Karpas-422 (cell line): Measurements from ENCODE around the gene PACS2. TPM values are rescaled to one million over a fixed set of nuclear protein-coding genes. Genes with fewer than 3 reads are reported as not detected.

Experiments used
- DNase-seq: peaks from one replicate; pipeline ENCODE4 v3.0.0-alpha.2; 2015
- H2AFZ ChIP-seq: fragments of 200-600 bp; sonication (generic); 2 replicates; pipeline ENCODE4 v1.6.1; 2014; ENCODE audit warnings: antibody characterized with exemption, low read length, mixed read lengths
- H3K27ac ChIP-seq: fragments of 200-600 bp; sonication (generic); 2 replicates; pipeline ENCODE4 v1.5.1; 2014; ENCODE audit warnings: mild to moderate bottlenecking, low read length, moderate library complexity
- H3K27me3 ChIP-seq: fragments of 200-600 bp; sonication (generic); 2 replicates; pipeline ENCODE4 v1.6.1; 2014; ENCODE audit warnings: low read length, mixed read lengths
- H3K36me3 ChIP-seq: fragments of 200-600 bp; sonication (generic); 2 replicates; pipeline ENCODE4 v1.6.1; 2014; ENCODE audit warnings: low read length, mixed read lengths; ENCODE audit not compliant: insufficient read depth
- H3K4me1 ChIP-seq: fragments of 200-600 bp; sonication (generic); 2 replicates; pipeline ENCODE4 v1.6.1; 2014; ENCODE audit warnings: mild to moderate bottlenecking, low read length, mixed read lengths
- H3K4me2 ChIP-seq: fragments of 200-600 bp; sonication (generic); 2 replicates; pipeline ENCODE4 v1.6.1; 2014; ENCODE audit warnings: low read length, low read depth, mild to moderate bottlenecking; ENCODE audit not compliant: poor library complexity, severe bottlenecking
- H3K4me3 ChIP-seq: fragments of 200-600 bp; sonication (generic); 2 replicates; pipeline ENCODE4 v1.5.1; 2014; ENCODE audit warnings: mild to moderate bottlenecking, antibody characterized with exemption, low read length, mixed read lengths
- H3K79me2 ChIP-seq: fragments of 200-600 bp; sonication (generic); 2 replicates; pipeline ENCODE4 v1.6.1; 2014; ENCODE audit warnings: mild to moderate bottlenecking, low read length, mixed read lengths
- H3K9ac ChIP-seq: fragments of 200-600 bp; sonication (generic); 2 replicates; pipeline ENCODE4 v1.6.0; 2014; ENCODE audit warnings: low read length
- H3K9me2 ChIP-seq: fragments of 200-600 bp; sonication (generic), shearing (Covaris generic); replicated peaks from 2 replicates; pipeline ENCODE4 v1.6.0; 2014; ENCODE audit warnings: mild to moderate bottlenecking, low read length, moderate library complexity; ENCODE audit not compliant: insufficient read depth
- H3K9me3 ChIP-seq: fragments of 300-700, 200-600 bp; sonication (generic); 2 replicates; pipeline ENCODE4 v1.6.1; 2014; ENCODE audit warnings: low read length, mixed read lengths
- H4K20me1 ChIP-seq: fragments of 200-600 bp; sonication (generic); 2 replicates; pipeline ENCODE4 v1.6.1; 2014; ENCODE audit warnings: mild to moderate bottlenecking, antibody characterized with exemption, low read length, low read depth; ENCODE audit not compliant: insufficient read depth
- total RNA-seq: library from RNA; depleted of rRNA; stranded (reverse); fragments of >200 nt; shearing (Covaris generic); gene quantifications from 2 replicates; pipeline ENCODE4 v1.2.3, GENCODE V29; 2014; ENCODE audit warnings: low replicate concordance

PACS2 gene
- total RNA-seq, 1 experiment from 2014 or later, result 32.4 TPM

DNA sequence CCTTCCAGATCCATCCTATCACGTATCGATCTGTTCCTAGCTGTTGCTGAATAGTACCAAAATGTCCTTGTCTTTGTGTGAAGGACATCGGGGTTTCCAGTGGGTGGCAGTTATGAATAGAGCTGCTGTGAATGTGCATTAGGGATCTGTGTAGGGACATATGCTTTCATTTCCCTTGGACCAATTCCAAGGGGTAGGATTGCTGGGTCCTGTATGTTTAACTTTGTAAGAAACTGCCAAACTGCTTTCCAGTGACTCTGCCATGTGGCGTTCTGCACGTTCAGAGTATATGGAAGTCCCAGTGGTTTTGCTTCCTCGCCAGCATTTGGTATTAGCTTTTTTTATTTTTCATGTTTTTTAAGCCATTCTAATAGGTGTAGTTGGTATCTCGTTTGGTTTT is 28.6 kb downstream of the PACS2 start:
- Histone ChIP-seq H3K9me2 (no peaks in the 10 kb centered on the region), H3K79me2 (no peaks in the 10 kb centered on the region), H3K27ac (no peak overlapping the region), H3K27me3 (no peaks in the 10 kb centered on the region), H3K9me3 (no peaks in the 10 kb centered on the region), H3K4me2 (no peak overlapping the region), H4K20me1 (peaks cover 58% of the 10 kb centered on the region), H3K9ac (no peak overlapping the region), H3K4me3 (no peak overlapping the region), H3K4me1 (no peaks in the 10 kb centered on the region), H2AFZ (no peak overlapping the region), H3K36me3 (no peaks in the 10 kb centered on the region)
- DNase-seq, result no peak

DNA sequence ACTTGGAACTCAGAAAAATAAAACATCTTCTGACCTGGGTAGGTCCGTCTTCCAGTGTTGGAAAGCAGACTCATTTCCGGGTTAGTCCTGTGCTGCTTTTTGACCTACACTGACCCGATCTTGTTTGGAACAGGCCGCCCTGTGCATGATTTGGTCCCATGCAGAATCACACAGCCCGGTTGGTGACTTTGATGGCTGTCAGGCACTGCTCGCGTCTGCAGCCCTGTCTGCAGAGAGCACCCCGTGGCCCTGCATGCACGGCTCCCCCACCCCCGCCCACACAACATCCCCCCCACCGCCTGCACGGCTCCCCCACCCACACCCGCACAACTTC is 31.6 kb downstream of the PACS2 start:
- Histone ChIP-seq H3K4me1 (no peaks in the 10 kb centered on the region), H2AFZ (no peak overlapping the region), H4K20me1 (peaks cover 45% of the 10 kb centered on the region), H3K4me3 (no peak overlapping the region), H3K27ac (no peak overlapping the region), H3K36me3 (no peaks in the 10 kb centered on the region), H3K79me2 (no peaks in the 10 kb centered on the region), H3K27me3 (no peaks in the 10 kb centered on the region), H3K9me3 (no peaks in the 10 kb centered on the region), H3K9ac (no peak overlapping the region), H3K9me2 (no peaks in the 10 kb centered on the region), H3K4me2 (no peak overlapping the region)
- DNase-seq, result no peak

DNA sequence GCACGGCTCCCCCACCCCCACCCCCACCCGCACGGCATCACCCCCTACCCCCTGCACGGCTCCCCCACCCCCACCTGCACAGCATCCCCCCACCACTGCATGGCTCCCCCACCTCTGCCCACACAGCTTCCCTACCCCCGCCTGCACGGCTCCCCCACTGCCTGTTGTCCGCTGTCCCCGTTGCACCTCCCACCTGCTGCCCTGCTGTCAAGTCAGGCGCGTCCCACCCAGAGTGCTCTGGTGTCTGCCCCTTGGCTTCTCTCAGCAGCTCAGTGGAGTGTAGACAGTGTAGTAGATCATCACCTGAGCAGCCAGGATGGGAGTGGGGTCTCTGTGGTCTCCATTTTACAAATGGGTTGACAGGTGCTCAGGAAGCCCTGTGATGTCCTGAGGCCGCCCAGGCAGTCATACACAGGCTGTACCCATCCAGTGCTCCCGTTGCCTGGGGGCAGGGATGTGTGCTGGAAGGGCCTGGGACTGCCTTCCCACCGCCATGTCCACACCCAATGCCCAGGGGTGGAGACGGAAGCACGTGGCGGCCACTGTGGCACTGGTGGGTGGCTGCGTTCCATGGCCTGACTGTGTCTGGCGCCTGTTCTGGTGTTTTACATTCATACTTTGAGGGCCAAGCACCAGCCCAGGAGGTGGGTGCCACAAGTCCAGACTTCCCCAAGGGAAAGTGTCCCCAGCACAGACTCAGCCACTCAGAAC is 32.5 kb downstream of the PACS2 start:
- no peaks in the 10 kb centered on the region for H3K9me3 ChIP-seq
- H3K9me2 ChIP-seq, result no peaks in the 10 kb centered on the region
- H3K9ac ChIP-seq, result no peak overlapping the region
- DNase-seq, result no peak
- H3K36me3 ChIP-seq, result no peaks in the 10 kb centered on the region
- peaks cover 4% of the 10 kb centered on the region for H3K4me1 ChIP-seq
- H3K79me2 ChIP-seq, result no peaks in the 10 kb centered on the region
- H3K27me3 ChIP-seq, result no peaks in the 10 kb centered on the region
- H3K27ac ChIP-seq, result no peak overlapping the region
- peaks cover 44% of the 10 kb centered on the region for H4K20me1 ChIP-seq
- no peak overlapping the region for H3K4me2 ChIP-seq
- H2AFZ ChIP-seq, result no peak overlapping the region
- H3K4me3 ChIP-seq, result no peak overlapping the region

DNA sequence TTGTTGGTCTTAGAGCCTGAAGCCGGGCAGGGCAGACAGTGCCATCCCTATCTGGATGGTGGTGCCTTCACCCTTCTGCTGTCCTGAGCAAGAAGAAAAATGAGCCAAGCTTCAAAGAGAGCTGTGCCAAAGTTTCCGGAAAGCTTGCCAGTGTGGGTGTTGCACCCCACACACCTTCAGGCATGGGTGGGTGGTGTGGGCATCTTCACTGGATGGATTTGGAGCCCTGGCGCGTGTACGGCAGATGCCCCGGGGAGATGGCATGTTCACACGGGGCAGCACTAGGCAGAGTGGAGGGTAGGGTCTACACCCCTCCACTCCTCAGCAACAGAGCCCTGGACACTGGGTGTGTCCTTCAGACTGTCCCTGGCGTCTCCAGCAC is 33.0 kb downstream of the PACS2 start:
- no peaks in the 10 kb centered on the region for H3K9me2 ChIP-seq
- no peak for DNase-seq
- no peak overlapping the region for H2AFZ ChIP-seq
- H3K27ac ChIP-seq, result no peak overlapping the region
- H3K79me2 ChIP-seq, result no peaks in the 10 kb centered on the region
- peaks cover 43% of the 10 kb centered on the region for H4K20me1 ChIP-seq
- H3K9me3 ChIP-seq, result no peaks in the 10 kb centered on the region
- H3K4me2 ChIP-seq, result no peak overlapping the region
- no peaks in the 10 kb centered on the region for H3K27me3 ChIP-seq
- H3K4me1 ChIP-seq, result peaks cover 5% of the 10 kb centered on the region
- H3K9ac ChIP-seq, result no peak overlapping the region
- H3K36me3 ChIP-seq, result no peaks in the 10 kb centered on the region
- no peak overlapping the region for H3K4me3 ChIP-seq

DNA sequence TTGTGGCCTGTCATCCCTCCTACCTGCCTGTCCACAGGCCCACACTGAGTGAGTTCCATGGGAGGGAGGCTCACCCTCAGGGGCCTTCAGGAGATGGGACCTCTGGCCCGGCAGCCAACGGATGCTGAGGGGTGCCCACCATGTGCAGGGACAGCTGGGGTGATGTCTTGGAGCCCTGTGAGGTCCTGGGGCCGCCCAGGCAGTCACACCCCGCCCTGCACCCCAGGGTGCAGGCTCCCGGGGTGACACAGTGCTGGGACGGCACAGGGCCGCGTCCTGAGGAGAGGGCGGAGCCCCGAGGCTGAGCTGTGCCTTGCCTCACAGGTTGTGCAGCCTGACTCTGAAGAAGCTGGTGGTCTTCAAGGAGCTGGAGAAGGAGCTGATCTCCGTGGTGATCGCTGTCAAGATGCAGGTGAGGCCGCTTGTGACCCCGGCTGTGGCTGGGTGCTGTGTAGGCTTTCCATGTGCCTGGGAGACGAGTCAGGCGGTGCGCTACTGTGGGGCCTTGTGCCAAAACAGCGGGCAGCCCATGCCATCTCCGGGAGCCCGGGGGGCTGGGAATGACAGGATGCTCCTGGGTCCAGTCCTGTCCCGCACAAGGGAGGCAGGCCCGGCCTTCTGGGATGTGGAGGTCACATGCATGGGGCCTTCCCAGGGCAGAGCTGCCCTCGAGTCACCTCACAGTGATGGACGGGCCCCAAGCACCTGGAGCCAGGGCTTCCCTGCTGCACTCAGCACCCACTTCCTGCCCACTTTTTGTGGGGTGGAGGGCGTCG is 33.8 kb downstream of the PACS2 start:
- H3K36me3 ChIP-seq, result no peaks in the 10 kb centered on the region
- no peaks in the 10 kb centered on the region for H3K9me2 ChIP-seq
- H3K79me2 ChIP-seq, result no peaks in the 10 kb centered on the region
- peaks cover 5% of the 10 kb centered on the region for H3K4me1 ChIP-seq
- no peaks in the 10 kb centered on the region for H3K27me3 ChIP-seq
- no peak overlapping the region for H3K4me2 ChIP-seq
- H4K20me1 ChIP-seq, result peaks cover 39% of the 10 kb centered on the region
- no peak overlapping the region for H2AFZ ChIP-seq
- H3K27ac ChIP-seq, result no peak overlapping the region
- no peak for DNase-seq
- H3K4me3 ChIP-seq, result no peak overlapping the region
- no peaks in the 10 kb centered on the region for H3K9me3 ChIP-seq
- H3K9ac ChIP-seq, result no peak overlapping the region

DNA sequence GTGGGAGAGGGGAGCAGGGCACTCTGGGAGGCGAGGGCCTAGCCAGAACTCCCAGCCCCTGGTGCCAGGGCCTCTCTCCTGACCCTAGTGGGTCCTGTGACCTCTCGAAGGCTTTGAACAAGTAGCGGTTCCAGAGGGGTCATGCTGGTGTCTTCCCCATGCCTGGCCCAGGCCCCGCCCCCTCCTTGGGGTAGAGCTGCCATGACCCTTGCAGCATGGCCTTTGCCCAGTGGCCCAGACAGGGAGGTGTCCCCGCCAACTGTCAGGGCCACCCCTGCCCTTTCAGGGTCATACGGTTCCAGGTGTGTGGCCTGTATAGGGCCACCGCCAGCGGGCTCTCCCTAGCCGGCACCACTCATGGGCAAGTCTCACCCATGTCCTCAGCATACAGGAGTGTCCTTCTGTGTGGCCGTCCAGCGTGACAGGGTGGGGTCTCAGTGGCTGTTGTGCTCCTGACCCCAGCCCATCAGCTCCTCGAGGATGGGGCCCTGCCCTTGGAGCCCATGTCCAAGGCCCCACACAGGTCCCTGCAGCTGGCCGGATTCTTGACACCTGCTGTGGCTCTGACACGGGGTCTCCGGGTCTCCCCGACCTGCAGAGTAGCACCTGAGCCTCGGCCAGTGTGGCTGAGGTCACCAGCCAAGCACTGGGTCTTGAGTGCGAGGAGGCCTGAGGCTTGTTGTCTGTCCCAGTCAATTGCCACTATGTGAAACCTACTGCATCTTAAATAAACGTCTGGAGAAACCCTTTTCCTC is 34.6 kb downstream of the PACS2 start:
- Histone ChIP-seq H3K27me3 (no peaks in the 10 kb centered on the region), H4K20me1 (peaks cover 39% of the 10 kb centered on the region; the same call in 1 of the 2 replicates), H3K36me3 (no peaks in the 10 kb centered on the region), H3K9me2 (no peaks in the 10 kb centered on the region), H3K4me3 (no peak overlapping the region), H3K9me3 (no peaks in the 10 kb centered on the region), H3K9ac (no peak overlapping the region), H3K4me1 (peaks cover 5% of the 10 kb centered on the region), H3K27ac (no peak overlapping the region), H3K4me2 (no peak overlapping the region), H3K79me2 (no peaks in the 10 kb centered on the region), H2AFZ (no peak overlapping the region)
- DNase-seq, result no peak

DNA sequence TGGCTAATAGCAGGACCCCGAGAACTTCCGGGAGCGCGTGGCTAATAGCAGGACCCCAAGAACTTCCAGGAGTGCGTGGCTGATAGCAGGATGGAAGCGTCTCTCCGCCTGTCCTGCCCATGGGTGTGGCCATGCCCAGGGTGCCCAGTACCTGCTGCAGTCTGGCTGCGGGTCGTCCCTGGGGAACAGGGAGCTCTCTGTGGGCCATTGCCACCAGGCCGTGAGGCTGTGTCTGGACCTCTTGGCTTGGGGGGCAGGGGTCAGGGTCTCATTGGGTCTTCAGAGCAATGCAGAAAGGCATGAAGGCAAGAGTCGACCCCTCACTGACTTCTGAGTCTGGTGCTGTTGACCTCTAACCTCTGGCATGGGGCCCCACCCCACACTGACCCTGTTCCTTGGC is 35.4 kb downstream of the PACS2 start:
- no peak overlapping the region for H3K27ac ChIP-seq
- no peaks in the 10 kb centered on the region for H3K9me2 ChIP-seq
- no peak for DNase-seq
- H3K9ac ChIP-seq, result no peak overlapping the region
- H3K4me1 ChIP-seq, result peaks cover 5% of the 10 kb centered on the region
- H3K79me2 ChIP-seq, result no peaks in the 10 kb centered on the region
- no peak overlapping the region for H2AFZ ChIP-seq
- H3K4me3 ChIP-seq, result no peak overlapping the region
- peaks cover 44% of the 10 kb centered on the region; the same call in 1 of the 2 replicates for H4K20me1 ChIP-seq
- no peak overlapping the region for H3K4me2 ChIP-seq
- H3K27me3 ChIP-seq, result no peaks in the 10 kb centered on the region
- no peaks in the 10 kb centered on the region for H3K9me3 ChIP-seq
- no peaks in the 10 kb centered on the region for H3K36me3 ChIP-seq
